Omental fat pad (tissue), 4 donors: ENCODE results near the gene NIM1K. TPM values are rescaled to one million over a fixed set of nuclear protein-coding genes. Genes with fewer than 3 reads are reported as not detected.

Experiments
- ATAC-seq: fragments of 150-250 bp; one replicate; pipeline ENCODE4 v1.9.1; 2016; ENCODE audit warnings: mild to moderate bottlenecking, moderate library complexity; ENCODE audit not compliant: low FRiP score
- DNase-seq: peaks from one replicate; pipeline ENCODE4 v3.0.0-alpha.2; 2019; ENCODE audit warnings: low spot score
- total RNA-seq, 4 donors: library from RNA; depleted of rRNA; stranded (reverse); fragments of >200 nt; gene quantifications; one replicate each; pipeline ENCODE4 v1.1.0, GENCODE V29; 2016
- TF ChIP-seq, protein P1 (sequence below), 3 donors: fragments of 450-650 bp; IDR thresholded peaks; one replicate each; pipeline ENCODE4 v1.5.1; 2016 to 2017; ENCODE audit warnings: antibody characterized with exemption in 3 of 3, mild to moderate bottlenecking in 3 of 3, moderate library complexity in 2 of 3

NIM1K gene
- total RNA-seq, 4 donors from 2014 or later, result 0.12 to 0.79 (median 0.19) TPM; not detected in 1

DNA sequence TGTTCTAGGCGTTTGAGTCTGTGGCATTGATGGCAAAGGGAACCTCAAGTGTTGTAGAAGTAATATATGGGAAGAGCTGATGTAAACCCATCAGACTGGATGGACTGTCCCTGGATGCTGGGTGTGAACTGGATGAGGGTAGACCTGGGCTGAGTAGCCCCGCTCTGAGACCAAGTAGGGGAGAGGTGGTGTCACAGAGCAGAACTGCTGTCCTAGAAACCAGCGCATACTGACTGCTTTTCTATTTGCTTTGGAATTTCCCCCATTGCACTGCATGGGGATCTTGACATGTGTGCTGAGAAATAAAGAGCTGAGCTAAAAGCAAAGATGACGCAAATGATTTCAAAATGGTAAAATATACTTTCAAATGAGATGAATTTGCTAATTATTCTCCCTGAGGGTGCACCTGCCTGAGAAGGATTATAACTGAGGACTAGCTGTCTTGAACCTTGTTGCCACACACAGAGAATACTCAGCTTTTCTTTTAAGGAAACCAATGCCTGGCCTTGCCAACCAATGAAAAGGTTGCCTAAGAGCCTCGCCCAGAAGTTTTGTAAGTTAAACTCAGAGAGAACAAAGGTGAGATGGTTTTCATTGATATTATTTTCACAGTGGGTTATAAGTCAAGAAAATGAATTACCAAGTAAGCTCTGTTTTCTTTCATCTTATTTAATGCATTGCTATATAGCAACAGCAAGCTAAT, 44.8 kb downstream of the NIM1K start:
- TF ChIP-seq, protein P1, sequence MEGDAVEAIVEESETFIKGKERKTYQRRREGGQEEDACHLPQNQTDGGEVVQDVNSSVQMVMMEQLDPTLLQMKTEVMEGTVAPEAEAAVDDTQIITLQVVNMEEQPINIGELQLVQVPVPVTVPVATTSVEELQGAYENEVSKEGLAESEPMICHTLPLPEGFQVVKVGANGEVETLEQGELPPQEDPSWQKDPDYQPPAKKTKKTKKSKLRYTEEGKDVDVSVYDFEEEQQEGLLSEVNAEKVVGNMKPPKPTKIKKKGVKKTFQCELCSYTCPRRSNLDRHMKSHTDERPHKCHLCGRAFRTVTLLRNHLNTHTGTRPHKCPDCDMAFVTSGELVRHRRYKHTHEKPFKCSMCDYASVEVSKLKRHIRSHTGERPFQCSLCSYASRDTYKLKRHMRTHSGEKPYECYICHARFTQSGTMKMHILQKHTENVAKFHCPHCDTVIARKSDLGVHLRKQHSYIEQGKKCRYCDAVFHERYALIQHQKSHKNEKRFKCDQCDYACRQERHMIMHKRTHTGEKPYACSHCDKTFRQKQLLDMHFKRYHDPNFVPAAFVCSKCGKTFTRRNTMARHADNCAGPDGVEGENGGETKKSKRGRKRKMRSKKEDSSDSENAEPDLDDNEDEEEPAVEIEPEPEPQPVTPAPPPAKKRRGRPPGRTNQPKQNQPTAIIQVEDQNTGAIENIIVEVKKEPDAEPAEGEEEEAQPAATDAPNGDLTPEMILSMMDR (IDR thresholded peaks at IDR 0.05), result no peak
- DNase-seq, result no peak
- no peak for ATAC-seq

DNA sequence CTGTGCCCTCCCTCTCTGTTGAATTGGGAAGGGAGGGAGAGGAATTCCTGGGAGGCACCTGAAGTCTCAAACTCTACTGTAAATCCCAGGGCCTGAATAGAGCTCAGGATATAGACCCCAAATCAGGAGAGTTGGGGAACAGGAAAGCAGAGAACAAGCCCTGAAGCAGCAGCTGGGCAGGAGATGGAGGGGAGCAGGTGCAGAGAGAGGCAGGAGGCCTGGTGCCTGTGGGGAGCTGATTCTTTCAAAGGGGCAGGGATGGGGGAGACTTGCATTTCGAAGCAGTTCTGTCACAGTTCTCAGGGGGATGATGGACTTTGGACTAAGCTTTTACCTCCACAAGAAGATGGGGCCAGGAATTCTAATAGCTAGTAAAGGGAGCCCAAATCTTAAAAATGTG, 50.2 kb downstream of the NIM1K start:
- TF ChIP-seq, protein P1 (IDR thresholded peaks at IDR 0.05), result no peak
- no peak for DNase-seq
- no peak for ATAC-seq

DNA sequence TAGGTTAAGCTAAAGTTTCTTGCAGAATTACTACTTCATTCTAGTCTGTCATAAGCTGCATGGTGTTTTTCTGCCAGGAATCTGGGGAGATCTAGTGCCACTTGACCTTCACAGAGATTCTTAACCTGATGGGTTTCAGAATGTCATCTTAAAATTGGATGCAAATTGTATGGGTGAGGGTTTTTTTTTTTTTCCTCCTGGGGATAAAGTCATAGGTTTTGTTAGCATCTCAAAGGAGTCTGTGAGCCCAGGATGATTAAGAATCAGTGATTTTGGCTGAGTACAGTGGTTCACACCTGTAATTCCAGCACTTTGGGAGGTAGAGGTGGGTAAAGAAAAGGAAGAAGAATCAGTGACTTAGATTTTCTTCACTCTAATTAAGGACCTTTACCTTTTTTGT, 51.2 kb downstream of the NIM1K start:
- no peak for DNase-seq
- ATAC-seq, result no peak
- TF ChIP-seq, protein P1 (IDR thresholded peaks at IDR 0.05), result no peak

DNA sequence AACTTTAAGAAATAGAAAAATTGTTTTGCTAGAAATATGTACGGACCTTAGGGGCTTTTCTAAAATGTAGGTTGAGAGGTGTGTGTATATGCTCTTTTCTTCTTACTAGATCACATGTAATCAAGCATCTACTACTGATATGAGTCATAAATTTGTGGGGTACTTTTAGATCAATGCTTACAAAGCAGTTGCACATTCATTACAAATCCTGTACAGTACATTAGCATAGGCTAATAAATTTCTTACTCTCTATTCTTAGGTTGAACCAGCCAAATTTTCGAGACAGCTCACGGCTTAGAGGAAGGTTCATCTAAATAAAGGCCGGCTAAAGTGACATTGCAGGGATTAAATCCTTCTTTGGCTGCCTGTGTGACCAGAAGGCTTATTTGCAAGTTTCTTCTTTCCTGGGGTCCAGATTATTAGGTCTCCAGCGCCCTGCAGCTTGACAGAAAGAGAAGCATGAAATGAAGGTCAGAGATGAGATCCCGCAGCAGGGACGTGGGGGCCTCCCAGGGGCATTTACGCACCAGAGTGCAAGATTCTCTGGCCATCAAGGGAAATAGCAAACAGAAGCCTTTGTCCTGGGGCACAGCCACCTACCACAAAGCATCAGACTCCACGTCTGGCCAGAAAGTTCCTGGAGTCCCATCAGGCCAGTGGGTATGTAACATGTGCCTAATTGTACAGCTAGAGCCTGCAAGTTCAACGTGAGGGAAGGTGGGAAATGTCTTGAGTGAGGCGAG, 53.0 kb downstream of the NIM1K start:
- TF ChIP-seq, protein P1 (IDR thresholded peaks at IDR 0.05), result no peak
- DNase-seq (no peak), ATAC-seq (no peak)

DNA sequence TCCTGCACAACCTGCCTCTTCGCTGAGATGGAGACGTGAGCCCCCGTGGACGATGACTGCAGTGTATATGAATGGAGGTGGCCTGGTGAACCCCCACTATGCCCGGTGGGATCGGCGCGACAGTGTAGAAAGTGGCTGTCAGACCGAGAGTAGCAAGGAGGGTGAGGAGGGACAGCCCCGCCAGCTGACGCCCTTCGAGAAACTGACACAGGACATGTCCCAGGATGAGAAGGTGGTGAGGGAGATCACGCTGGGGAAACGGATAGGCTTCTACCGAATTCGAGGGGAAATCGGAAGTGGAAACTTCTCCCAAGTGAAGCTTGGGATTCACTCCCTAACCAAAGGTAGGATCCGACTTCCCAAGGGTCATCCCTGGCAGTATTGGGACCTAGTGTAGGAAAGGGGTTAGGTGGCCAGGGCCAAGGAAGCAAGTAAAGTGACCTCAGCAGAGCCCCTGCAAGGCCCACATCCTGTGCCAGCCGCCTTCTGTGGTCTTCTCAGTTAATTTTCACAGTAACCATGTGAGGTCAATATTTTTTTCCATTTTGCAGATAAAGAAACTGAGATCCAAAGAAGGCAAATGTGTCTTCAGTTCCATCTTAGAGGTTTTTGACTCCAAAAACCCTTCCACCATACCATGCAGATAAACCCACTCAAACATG, 53.8 kb downstream of the NIM1K start:
- ATAC-seq (no peak), DNase-seq (no peak)
- TF ChIP-seq, protein P1 (IDR thresholded peaks at IDR 0.05), result no peak

DNA sequence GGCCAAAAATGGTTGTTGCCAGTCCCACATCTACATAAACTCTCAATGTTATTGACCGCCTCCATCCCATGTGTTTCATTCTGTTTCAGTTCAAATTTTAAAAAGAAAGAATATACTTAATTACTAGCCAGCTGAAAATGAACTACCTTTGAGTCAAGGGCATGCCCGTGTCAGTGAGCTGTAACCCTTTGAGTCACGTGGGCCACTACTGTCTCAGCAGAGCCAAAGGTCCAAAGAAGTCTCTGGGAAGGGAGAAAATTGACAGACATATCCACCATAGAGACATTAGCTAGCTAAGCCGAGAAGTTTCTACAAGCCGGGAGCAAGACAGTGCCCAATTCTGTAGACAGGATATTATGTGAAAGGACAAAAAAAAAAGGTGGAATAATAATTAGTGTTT, 59.7 kb downstream of the NIM1K start:
- no peak for ATAC-seq
- no peak for DNase-seq
- TF ChIP-seq, protein P1 (IDR thresholded peaks at IDR 0.05), result no peak
